Spleen (tissue), 11 donors: ENCODE data around the gene TMEM63C. TPM values are rescaled to one million over a fixed set of nuclear protein-coding genes. Genes with fewer than 3 reads are reported as not detected.

Experiments used
- DNase-seq: peaks from one replicate; pipeline ENCODE4 v3.0.0-alpha.2; 2020
- H3K27ac ChIP-seq, 8 donors: fragments of 200-600 bp; sonication (generic) in 7 of 8; 1 replicate in 4 of 8; 2 replicates in 4 of 8; pipeline versions ENCODE4 v1.5.0 to v1.8.0; 2016 to 2021; ENCODE audit warnings: inconsistent platforms in 4 of 8, mild to moderate bottlenecking in 4 of 8, moderate library complexity in 1 of 8
- H3K27me3 ChIP-seq, 7 donors: fragments of 200-600 bp; sonication (generic) in 6 of 7; replicated peaks in 1 of 7; 1 replicate in 4 of 7; 2 replicates in 3 of 7; pipeline versions ENCODE4 v1.5.0 to v1.8.0; 2016 to 2021; ENCODE audit warnings: inconsistent platforms in 3 of 7, mild to moderate bottlenecking in 1 of 7
- H3K36me3 ChIP-seq, 6 donors: fragments of 200-600 bp; sonication (generic) in 5 of 6; 1 replicate in 4 of 6; 2 replicates in 2 of 6; pipeline versions ENCODE4 v1.5.0 to v1.8.0; 2016 to 2021; ENCODE audit warnings: inconsistent platforms in 2 of 6
- H3K4me1 ChIP-seq, 6 donors: fragments of 200-600 bp; sonication (generic) in 5 of 6; 1 replicate in 3 of 6; 2 replicates in 3 of 6; pipeline versions ENCODE4 v1.5.0 to v1.8.0; 2016 to 2021; ENCODE audit warnings: inconsistent platforms in 3 of 6
- H3K4me3 ChIP-seq, 8 donors: fragments of 200-600 bp; sonication (generic) in 7 of 8; 1 replicate in 4 of 8; 2 replicates in 4 of 8; pipeline versions ENCODE4 v1.5.0 to v1.8.0; 2016 to 2021; ENCODE audit warnings: inconsistent platforms in 4 of 8, mild to moderate bottlenecking in 4 of 8, moderate library complexity in 2 of 8
- H3K9me3 ChIP-seq, 8 donors: fragments of 200-600 bp; sonication (generic) in 7 of 8; 1 replicate in 4 of 8; 2 replicates in 4 of 8; pipeline versions ENCODE4 v1.5.0 to v1.8.0; 2016 to 2021; ENCODE audit warnings: inconsistent platforms in 4 of 8
- POLR2A ChIP-seq, 3 donors: fragments of 450-650 bp; IDR thresholded peaks; one replicate each; pipeline ENCODE4 v1.5.1; 2017; ENCODE audit warnings: antibody characterized with exemption in 3 of 3, mild to moderate bottlenecking in 1 of 3
- POLR2AphosphoS5 ChIP-seq, 3 donors: sonication (generic); formaldehyde crosslinking; IDR thresholded peaks; one replicate each; pipeline ENCODE4 v1.5.1; 2017; ENCODE audit warnings: antibody characterized with exemption in 3 of 3
- WGBS, 5 donors: extraction: QIAGEN DNeasy Blood & Tissue Kit in 3 of 5; methylation state at CpG; one replicate each; pipeline versions ENCODE4 v1.1.5 to v1.1.7; 2013 to 2018; 5-methylcytosine and 5-hydroxymethylcytosine counted together
- intact Hi-C: fragments of 100-400 bp; cut with DNase I; formaldehyde crosslinking; loops from one replicate; pipeline ENCODE4 v1.15.0; 2023; ENCODE audit warnings: low total_unique reads
- polyA plus RNA-seq, 3 donors: library from polyadenylated mRNA; stranded (reverse); fragments of 200-250 nt; gene quantifications; one replicate each; pipeline ENCODE4 v1.2.1, GENCODE V29; 2013
- total RNA-seq, 7 donors: library from RNA; depleted of rRNA in 3 of 7; stranded (reverse); fragments of >200 nt in 3 of 7; fragmentation: NEBNext Ultra II Directional in 4 of 7; extraction: Animal tissue kit (Norgen Biotek cat#: 25700) in 4 of 7; gene quantifications; one replicate each; pipeline versions ENCODE4 v1.1.0 to v1.2.1, GENCODE V29; 2016 to 2021
- TF ChIP-seq, protein P1 (sequence below), 11 experiments: fragments of 200-600 bp in 7 of 11; fragments of 450-650 bp in 4 of 11; sonication (generic) in 4 of 11; IDR thresholded peaks in 8 of 11; conservative IDR thresholded peaks in 3 of 11; 1 replicate in 7 of 11; 2 replicates in 4 of 11; pipeline versions ENCODE4 v1.4.0 to v1.8.0; 2016 to 2021; ENCODE audit warnings: antibody characterized with exemption in 11 of 11, inconsistent platforms in 4 of 11, mild to moderate bottlenecking in 1 of 11
- donor health status: healthy with polysubstance abuse.
- donor health status: DM: no; HTN: no; CAD: no; lungs with moderate emphysema.
- donor health status: DM: no; HTN: no; CAD: no.
- donor health status: Bipolar disorder and iron deficiency.
- donor health status: healthy.
- donor health status: DM: no; HTN: no; CAD: no.
- donor health status: DM: yes; HTN: yes; CAD: no.

TMEM63C gene
- total and polyA plus RNA-seq, 10 donors: 0.20 to 13.4 (median 7.1) TPM

DNA sequence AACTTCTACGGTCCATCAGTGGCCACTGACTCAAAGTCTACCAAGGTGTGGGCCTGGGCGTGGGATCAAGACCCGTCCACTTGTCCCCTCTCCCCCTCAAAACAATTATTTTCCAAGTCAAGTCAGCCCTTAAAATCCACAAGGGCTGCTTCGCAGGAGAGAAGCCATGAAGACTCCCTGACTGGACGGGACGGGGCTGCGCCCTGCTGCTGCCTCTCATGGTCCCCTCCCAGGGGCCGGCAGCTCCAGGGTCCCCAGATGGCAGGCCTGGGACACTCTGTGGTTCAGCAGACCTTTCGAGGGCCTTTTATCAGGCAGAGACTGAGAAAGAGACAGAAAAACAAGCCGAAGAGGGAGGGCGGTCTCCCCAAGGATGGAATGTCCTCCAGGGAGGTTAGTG, 78.6 kb downstream of the TMEM63C start:
- H3K9me3 ChIP-seq: no peaks in the 10 kb centered on the region
- peaks cover 0 to 31% (median 0%) of the 10 kb centered on the region in 7 donors for H3K27me3 ChIP-seq
- H3K4me1 ChIP-seq: no peaks in the 10 kb centered on the region
- no peak overlapping the region for H3K4me3 ChIP-seq
- 83 to 91% (median 88%) methylated on average over 11 of the region's 11 CpGs for WGBS, 5 donors
- TF ChIP-seq POLR2A (IDR thresholded peaks at IDR 0.05): no peak
- TF ChIP-seq, protein P1, sequence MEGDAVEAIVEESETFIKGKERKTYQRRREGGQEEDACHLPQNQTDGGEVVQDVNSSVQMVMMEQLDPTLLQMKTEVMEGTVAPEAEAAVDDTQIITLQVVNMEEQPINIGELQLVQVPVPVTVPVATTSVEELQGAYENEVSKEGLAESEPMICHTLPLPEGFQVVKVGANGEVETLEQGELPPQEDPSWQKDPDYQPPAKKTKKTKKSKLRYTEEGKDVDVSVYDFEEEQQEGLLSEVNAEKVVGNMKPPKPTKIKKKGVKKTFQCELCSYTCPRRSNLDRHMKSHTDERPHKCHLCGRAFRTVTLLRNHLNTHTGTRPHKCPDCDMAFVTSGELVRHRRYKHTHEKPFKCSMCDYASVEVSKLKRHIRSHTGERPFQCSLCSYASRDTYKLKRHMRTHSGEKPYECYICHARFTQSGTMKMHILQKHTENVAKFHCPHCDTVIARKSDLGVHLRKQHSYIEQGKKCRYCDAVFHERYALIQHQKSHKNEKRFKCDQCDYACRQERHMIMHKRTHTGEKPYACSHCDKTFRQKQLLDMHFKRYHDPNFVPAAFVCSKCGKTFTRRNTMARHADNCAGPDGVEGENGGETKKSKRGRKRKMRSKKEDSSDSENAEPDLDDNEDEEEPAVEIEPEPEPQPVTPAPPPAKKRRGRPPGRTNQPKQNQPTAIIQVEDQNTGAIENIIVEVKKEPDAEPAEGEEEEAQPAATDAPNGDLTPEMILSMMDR (IDR thresholded peaks at IDR 0.05 in 8 of 11, conservative IDR thresholded peaks at IDR 0.05 in 3 of 11): no peak
- TF ChIP-seq POLR2AphosphoS5 (IDR thresholded peaks at IDR 0.05): no peak
- H3K27ac ChIP-seq: no peak overlapping the region
- no peaks in the 10 kb centered on the region for H3K36me3 ChIP-seq
- no peak for DNase-seq
- intact Hi-C loops: no loop called here

DNA sequence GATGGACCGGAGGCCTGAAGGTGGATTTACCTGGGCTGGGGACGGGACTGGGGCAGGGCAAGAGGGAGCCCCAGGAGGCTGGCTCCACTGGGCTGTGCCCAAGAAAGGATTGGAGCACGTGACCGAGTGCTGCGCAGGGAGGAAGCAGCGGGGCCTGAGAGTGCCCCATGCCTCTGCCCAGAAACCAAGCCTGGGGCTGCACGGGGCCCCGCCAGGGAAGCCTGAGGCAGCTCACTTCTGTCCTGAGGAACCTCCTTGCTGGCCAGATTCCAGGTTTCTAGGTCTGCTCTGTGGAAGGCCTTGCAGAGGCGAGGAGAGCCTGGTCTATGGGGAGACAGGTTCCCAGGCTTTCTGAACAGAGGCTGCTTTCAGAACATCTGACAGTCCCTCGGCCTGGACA, 79.0 kb downstream of the TMEM63C start:
- Histone ChIP-seq H3K4me1 (no peaks in the 10 kb centered on the region), H3K27ac (no peak overlapping the region), H3K4me3 (no peak overlapping the region), H3K36me3 (no peaks in the 10 kb centered on the region), H3K9me3 (no peaks in the 10 kb centered on the region), H3K27me3 (peaks cover 0 to 31% (median 0%) of the 10 kb centered on the region in 7 donors)
- WGBS, 5 donors: 26 to 53% (median 32%) methylated on average over 5 to 10 of the region's 10 CpGs
- TF ChIP-seq, protein P1 (IDR thresholded peaks at IDR 0.05 in 8 of 11, conservative IDR thresholded peaks at IDR 0.05 in 3 of 11): no peak
- no peak for TF ChIP-seq POLR2A (IDR thresholded peaks at IDR 0.05)
- no peak for TF ChIP-seq POLR2AphosphoS5 (IDR thresholded peaks at IDR 0.05)
- intact Hi-C loops: no loop called here
- DNase-seq: no peak

DNA sequence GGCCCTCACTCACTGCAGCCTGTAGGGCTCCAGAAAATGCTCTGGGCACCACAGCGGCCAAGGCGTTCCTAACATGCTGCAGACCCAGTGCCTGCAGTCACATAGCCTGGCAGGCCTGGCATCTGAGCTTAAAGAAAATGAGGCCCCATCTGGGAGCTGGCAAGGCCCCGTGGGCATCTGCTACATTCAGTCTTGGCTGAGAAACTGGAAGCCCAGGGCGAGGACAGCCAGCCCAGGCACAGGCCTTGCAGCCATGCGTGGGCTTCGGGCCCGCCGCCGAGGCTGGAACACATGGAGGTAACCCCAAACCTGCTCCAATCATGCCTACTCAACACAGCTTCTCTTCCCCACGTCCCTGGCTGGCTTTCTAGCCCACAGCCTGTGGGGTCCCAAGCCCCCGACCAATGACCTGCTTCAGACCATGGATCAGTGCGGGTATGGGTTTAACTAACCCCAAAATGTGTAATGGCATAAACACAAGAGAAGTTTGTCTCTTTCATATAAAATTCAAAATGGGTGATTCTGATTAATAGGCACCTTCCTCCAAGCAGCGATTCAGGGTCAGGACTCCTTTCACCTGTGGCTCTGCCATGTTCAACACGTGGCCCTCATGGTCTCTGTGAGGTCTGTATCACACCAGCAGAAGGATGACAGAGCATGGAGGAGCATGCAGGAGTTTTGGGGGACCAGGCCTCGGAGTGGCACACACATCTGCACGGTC, 83.0 kb downstream of the TMEM63C start:
- intact Hi-C loops: no loop called here
- Histone ChIP-seq H3K27ac (no peak overlapping the region), H3K4me1 (no peaks in the 10 kb centered on the region), H3K36me3 (no peaks in the 10 kb centered on the region), H3K9me3 (peaks cover 0 to 10% (median 4%) of the 10 kb centered on the region in 8 donors), H3K27me3 (peaks cover 0 to 29% (median 3%) of the 10 kb centered on the region in 7 donors), H3K4me3 (no peak overlapping the region)
- no peak for TF ChIP-seq POLR2AphosphoS5 (IDR thresholded peaks at IDR 0.05)
- no peak for TF ChIP-seq POLR2A (IDR thresholded peaks at IDR 0.05)
- TF ChIP-seq, protein P1 (IDR thresholded peaks at IDR 0.05 in 8 of 11, conservative IDR thresholded peaks at IDR 0.05 in 3 of 11): no peak
- WGBS, 5 donors: 66 to 81% (median 79%) methylated on average over 7 to 16 of the region's 16 CpGs
- peak; percentile 61 for DNase-seq

DNA sequence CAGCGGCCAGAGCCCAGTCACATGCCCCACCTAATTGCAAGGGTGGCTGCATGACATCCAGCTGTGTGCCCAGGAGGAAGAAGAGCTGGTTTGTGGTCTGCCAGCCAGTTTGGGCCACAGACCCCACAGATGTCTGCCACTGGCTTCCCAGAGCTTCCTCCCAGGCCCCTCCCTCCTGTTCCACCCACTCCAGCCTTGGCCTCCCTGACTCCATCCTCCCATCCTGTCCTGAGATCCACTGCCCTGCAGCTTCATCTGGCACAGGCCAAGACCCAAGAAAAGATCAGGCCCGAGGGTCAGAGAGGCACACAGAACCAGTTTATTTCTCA, 83.6 kb downstream of the TMEM63C start:
- peak; percentile 53 for DNase-seq
- Histone ChIP-seq H3K4me1 (peaks cover 0 to 4% (median 0%) of the 10 kb centered on the region in 6 donors), H3K4me3 (no peak overlapping the region), H3K27me3 (peaks cover 0 to 29% (median 5%) of the 10 kb centered on the region in 7 donors), H3K36me3 (no peaks in the 10 kb centered on the region), H3K27ac (no peak overlapping the region), H3K9me3 (peaks cover 0 to 10% (median 4%) of the 10 kb centered on the region in 8 donors)
- intact Hi-C loops: no loop called here
- no peak for TF ChIP-seq POLR2AphosphoS5 (IDR thresholded peaks at IDR 0.05)
- TF ChIP-seq POLR2A (IDR thresholded peaks at IDR 0.05): no peak
- 40 to 49% (median 46%) methylated on average over 2 of the region's 2 CpGs for WGBS, 5 donors
